ENCODE measurements around the gene TRPM3.

Gene TRPM3

DNA sequence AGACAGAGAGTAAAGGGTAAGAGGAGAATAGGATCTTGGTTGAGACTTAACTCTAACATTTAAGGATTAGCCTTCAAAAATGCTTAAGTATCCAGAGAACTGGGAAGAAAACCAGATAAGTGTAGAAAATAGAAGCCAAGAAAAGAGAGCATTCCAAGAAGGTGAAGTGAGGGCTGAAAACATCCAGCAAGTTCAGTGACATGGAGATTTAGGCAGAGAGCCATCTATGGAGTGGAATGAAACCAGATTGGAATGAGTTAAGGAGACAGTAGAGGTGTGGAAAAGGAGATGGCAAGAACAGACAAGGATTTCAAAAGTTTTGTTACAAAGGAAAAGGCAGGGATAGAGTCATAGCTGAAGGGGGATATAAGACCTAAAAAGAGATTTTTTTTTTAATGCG lies 188.1 kb downstream of the TRPM3 start:
- TF ChIP-seq, protein P1, sequence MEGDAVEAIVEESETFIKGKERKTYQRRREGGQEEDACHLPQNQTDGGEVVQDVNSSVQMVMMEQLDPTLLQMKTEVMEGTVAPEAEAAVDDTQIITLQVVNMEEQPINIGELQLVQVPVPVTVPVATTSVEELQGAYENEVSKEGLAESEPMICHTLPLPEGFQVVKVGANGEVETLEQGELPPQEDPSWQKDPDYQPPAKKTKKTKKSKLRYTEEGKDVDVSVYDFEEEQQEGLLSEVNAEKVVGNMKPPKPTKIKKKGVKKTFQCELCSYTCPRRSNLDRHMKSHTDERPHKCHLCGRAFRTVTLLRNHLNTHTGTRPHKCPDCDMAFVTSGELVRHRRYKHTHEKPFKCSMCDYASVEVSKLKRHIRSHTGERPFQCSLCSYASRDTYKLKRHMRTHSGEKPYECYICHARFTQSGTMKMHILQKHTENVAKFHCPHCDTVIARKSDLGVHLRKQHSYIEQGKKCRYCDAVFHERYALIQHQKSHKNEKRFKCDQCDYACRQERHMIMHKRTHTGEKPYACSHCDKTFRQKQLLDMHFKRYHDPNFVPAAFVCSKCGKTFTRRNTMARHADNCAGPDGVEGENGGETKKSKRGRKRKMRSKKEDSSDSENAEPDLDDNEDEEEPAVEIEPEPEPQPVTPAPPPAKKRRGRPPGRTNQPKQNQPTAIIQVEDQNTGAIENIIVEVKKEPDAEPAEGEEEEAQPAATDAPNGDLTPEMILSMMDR (IDR thresholded peaks at IDR 0.05; ENCODE audit: insufficient read depth, low read length, missing control alignments) = no peak
- ChIA-PET POLR2A (no interaction called here), CTCF (interaction anchor here (1.0 to 1.8 kb wide), 5 partner anchors 9 to 317 kb away, joined by 3 to 9 read pairs (median 3); no protein-coding TSS in a partner anchor)
- H3K4me3 ChIP-seq (ENCODE audit: low read depth, low read length) = no peak overlapping the region
- DNase-seq (ENCODE audit: low read depth, low spot score) = no peak

DNA sequence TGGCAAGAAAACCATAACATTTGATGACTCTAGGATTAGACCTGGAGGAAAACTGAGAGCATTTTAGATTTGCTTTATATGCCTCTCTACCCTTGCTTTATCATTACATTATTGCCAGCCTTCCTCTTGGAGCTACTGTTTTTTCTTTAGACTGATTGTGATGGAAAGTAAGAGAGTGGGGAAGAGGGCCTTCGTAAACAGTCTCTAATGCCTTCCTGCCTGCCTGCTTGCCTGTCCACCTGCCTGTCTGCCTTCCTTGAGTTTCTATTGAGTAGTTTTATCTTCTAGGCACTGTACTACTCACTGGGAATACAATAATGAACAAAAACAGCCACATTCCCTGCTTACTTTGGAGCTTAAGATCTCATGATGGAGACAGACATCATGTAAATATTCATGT lies 189.3 kb downstream of the TRPM3 start:
- DNase-seq (ENCODE audit: low read depth, low spot score) = no peak
- TF ChIP-seq, protein P1 (IDR thresholded peaks at IDR 0.05; ENCODE audit: insufficient read depth, low read length, missing control alignments) = no peak
- POLR2A ChIA-PET = no interaction called here
- no peak overlapping the region for H3K4me3 ChIP-seq (ENCODE audit: low read depth, low read length)
- CTCF ChIA-PET = interaction anchor here (0.8 kb wide), 1 partner anchor 292 kb away, joined by 3 read pairs; no protein-coding TSS in a partner anchor

DNA sequence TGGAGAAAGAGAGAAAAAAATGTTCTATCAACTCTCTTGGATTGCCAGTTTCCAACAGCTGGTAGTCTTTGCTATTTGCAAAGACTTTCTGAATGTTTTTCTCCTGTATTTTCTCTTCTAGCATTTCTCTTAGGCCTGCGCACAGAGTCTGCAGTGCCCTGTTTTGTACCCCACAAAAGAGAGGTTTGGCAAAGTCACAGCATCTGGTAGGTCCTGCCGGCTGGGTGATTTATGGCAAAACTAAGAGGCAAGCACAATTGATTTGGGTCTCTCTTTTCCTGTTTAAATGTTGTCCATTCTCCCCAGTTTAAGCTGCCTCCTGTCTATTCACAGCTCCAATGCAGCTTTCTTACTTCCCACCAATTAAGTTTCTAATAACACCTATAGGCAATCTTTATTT lies 193.9 kb downstream of the TRPM3 start:
- no peak overlapping the region for H3K4me3 ChIP-seq (ENCODE audit: low read depth, low read length)
- CTCF ChIA-PET = interaction anchor here (1.0 to 7.4 kb wide), 6 partner anchors 10 to 322 kb away, joined by 3 to 95 read pairs (median 13); no protein-coding TSS in a partner anchor
- DNase-seq (ENCODE audit: low read depth, low spot score) = no peak
- POLR2A ChIA-PET = no interaction called here
- TF ChIP-seq, protein P1 (IDR thresholded peaks at IDR 0.05; ENCODE audit: insufficient read depth, low read length, missing control alignments) = no peak

DNA sequence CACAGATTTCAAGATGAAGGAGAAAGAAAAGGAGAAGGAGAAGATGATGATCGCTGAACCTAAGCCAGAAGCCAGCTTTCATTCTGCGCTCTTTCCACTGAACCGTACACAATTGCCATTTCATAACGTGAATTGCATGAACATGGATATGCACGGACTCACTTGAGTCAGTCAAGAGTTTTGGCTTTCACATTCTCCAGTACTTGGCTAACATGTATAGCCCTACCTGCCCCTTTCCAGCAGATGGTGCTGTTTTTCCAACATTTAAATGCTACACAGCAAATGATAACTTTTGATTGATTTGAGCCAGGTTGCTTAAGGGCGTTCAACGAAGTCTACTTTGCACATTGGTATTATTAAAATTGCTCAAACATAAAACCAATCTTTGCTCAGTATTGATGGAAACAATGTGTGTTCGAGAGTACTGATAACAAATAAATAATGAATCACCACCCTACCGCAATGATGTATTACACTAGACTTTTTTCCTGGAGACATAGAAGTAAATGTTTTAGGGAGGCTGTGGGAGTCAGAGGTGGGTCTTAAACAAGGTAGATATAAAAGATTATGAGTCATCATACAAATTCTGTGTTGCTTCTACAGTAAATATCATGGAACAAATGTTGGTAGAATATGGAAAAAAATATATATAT lies 196.4 kb downstream of the TRPM3 start:
- ChIA-PET CTCF (interaction anchor here (0.6 to 7.4 kb wide), 20 partner anchors 9 to 360 kb away, joined by 3 to 95 read pairs (median 5); no protein-coding TSS in a partner anchor), POLR2A (interaction anchor here (0.6 to 1.1 kb wide), 4 partner anchors 29 to 326 kb away, joined by 3 to 5 read pairs (median 4); no protein-coding TSS in a partner anchor)
- H3K4me3 ChIP-seq (ENCODE audit: low read depth, low read length) = peak overlapping the region; percentile 43
- DNase-seq (ENCODE audit: low read depth, low spot score) = peak; percentile 65
- TF ChIP-seq, protein P1 (IDR thresholded peaks at IDR 0.05; ENCODE audit: insufficient read depth, low read length, missing control alignments) = peak; percentile 69

DNA sequence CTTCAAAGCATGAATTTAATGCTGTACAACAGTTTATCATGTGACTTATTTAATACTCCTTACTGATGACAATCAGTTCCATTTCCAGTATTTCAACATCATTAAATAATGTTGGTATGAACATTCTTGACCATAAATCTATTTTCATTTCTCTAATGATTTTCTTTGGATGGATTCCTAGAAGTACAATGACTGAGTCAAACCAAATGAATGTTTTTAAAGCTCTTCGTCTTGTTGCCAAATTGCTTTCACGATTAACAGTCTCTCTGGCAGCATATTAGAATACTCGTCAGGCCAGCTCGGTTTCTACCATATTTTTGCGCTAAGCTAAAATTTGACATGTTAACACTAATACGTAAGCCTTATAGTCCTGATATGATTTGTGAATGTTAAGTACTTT lies 197.0 kb downstream of the TRPM3 start:
- TF ChIP-seq, protein P1 (IDR thresholded peaks at IDR 0.05; ENCODE audit: insufficient read depth, low read length, missing control alignments) = no peak
- ChIA-PET POLR2A (interaction anchor here (0.6 to 1.1 kb wide), 5 partner anchors 30 to 642 kb away, joined by 3 to 5 read pairs (median 3); no protein-coding TSS in a partner anchor), CTCF (interaction anchor here (0.5 to 7.4 kb wide), 21 partner anchors 10 to 1168 kb away, joined by 3 to 95 read pairs (median 5); no protein-coding TSS in a partner anchor)
- peak; percentile 80 for DNase-seq (ENCODE audit: low read depth, low spot score)
- no peak overlapping the region; the same call in 1 of the 2 replicates for H3K4me3 ChIP-seq (ENCODE audit: low read depth, low read length)

DNA sequence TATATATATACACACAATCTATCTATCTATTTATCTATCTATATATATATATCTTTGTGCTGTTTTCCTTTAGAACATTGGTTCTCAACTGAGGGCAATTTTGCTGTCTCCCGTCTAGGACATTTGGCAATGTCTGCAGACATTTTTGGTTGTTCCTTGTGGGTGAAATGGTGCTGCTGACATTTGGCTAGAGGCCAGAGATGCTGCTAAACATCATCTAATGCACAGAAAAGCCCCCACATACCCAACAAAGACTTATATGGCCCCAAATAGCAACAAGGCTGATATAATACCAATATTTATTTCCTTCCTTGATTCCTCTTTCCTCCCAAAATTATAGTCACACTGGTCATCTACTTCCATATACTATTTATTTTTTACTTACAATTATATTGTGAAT lies 197.5 kb downstream of the TRPM3 start:
- ChIA-PET POLR2A (interaction anchor here (0.6 to 1.1 kb wide), 5 partner anchors 30 to 641 kb away, joined by 3 to 5 read pairs (median 3); no protein-coding TSS in a partner anchor), CTCF (interaction anchor here (0.5 to 7.4 kb wide), 19 partner anchors 10 to 1168 kb away, joined by 3 to 95 read pairs (median 5); no protein-coding TSS in a partner anchor)
- no peak overlapping the region for H3K4me3 ChIP-seq (ENCODE audit: low read depth, low read length)
- TF ChIP-seq, protein P1 (IDR thresholded peaks at IDR 0.05; ENCODE audit: insufficient read depth, low read length, missing control alignments) = no peak
- no peak for DNase-seq (ENCODE audit: low read depth, low spot score)
